ENCODE data around the gene CORO7. TPM values are rescaled to one million over a fixed set of nuclear protein-coding genes. Genes with fewer than 3 reads are reported as not detected.
"Not testable (repeated sequence)": the region's sequence is repeated elsewhere in the genome, so short reads cannot be mapped to it uniquely, and the experiment has no call there.

CORO7 gene
- total RNA-seq, 2 donors from 2014 or later = 28.5 to 29.5 TPM

DNA sequence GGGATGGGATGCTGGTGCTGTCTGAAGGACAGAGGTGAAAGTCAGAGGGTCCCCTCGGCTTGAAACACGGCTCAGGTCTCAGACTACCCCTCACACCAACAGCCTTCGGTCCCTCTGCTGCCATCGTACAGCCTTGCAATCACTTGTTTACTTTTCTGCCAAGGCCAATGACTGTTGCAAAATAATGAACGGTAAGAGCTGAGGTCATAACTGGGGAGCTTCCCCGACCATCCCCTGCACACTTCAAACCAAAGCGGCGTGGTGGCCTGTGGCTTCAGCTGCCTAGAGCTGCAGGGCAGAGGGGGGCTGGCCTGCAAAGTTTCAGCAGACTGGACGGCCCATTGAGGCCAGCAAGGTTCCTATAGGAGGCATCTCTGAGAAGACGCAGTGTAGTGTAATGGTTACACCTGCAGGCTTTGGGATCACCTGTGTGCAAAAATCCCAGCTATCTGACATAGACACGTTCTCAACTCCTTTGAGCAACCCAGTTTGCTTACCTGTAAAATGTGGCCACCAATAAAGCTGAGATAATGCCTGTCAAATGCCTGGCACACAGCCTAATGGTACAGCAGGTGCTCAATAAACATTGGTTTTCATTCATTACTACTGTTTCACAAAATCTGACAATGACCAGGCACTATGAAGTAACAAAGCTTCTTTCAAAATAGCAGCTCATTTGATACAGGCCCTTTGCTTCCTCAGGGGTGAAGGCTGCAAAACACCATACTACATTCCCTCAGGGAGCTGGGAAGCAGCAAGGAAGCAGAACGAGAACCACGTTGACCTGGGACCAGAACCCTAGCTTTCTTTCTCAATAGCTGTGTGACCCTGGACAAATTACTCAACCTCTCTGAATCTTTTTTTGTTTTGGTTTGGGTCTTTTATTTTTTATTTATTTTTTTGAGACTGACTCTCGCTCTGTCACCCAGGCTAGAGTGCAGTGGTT lies 70.3 kb downstream of the CORO7 start:
- no peak for DNase-seq (ENCODE audit: low spot score)
- intact Hi-C loops (cut with DNase I) = no loop called here

DNA sequence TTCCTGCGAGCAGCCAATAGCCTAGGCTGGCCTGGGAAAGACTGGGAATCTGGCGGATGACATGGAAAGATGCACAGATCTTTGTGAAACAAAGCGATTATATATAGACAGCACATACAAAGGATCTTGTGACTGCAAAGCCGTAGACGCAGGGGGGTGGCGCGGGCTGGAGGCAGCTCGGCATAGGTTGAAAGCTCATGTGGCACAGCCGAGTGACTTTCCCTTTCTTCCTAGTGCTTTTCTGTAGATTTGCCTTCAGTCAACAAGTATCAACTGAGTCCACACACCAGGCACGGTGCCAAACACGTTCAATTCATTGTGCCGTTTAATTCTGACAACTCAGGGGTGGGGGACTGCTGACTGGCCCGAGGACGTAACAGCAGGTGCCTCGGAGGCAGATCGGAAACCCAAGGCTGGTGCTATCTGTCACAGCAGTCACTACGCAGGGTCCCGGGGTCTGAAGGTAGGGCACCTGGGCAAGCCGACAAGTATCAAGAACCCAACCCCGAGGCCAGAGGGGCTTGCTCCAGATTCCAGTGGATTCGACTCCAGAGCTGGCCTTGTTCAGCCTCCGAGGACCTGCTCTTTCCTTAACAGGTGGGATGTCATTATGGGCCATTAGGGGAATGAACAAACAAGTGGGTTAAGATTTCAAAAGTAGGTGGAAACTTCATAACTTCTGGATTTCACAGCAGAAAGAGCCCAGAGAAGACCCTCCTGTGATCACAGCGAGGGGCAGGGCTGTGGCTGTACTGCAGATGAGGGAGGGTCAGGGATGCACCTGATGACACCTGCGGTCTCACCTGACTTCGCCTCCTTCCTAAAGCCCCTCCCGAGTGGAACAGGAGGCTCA lies 71.2 kb downstream of the CORO7 start:
- DNase-seq (ENCODE audit: low spot score) = peak; percentile 78
- intact Hi-C loops (cut with DNase I) = no loop called here

DNA sequence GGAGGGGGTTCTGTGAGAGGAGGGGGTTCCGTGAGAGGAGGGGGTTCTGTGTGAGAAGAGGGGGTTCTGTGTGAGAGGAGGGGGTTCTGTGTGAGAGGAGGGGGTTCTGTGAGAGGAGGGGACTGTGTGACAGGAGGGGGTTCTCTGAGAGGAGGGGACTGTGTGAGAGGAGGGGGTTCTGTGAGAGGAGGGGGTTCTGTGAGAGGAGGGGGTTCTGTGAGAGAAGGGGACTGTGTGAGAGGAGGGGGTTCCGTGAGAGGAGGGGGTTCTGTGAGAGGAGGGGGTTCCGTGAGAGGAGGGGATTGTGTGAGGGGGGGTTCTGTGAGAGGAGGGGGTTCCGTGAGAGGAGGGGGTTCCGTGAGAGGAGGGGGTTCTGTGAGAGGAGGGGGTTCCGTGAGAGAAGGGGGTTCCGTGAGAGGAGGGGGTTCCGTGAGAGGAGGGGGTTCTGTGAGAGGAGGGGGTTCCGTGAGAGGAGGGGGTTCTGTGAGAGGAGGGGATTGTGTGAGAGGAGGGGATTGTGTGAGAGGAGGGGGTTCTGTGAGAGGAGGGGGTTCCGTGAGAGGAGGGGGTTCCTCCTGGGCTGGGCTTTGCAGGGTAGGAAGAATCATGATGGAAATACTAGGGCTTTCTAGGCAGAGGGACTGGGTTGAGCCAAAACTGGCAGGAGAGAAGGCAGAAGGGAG lies 72.0 kb downstream of the CORO7 start:
- intact Hi-C loops (cut with DNase I); DNase-seq (ENCODE audit: low spot score): not testable (repeated sequence)

DNA sequence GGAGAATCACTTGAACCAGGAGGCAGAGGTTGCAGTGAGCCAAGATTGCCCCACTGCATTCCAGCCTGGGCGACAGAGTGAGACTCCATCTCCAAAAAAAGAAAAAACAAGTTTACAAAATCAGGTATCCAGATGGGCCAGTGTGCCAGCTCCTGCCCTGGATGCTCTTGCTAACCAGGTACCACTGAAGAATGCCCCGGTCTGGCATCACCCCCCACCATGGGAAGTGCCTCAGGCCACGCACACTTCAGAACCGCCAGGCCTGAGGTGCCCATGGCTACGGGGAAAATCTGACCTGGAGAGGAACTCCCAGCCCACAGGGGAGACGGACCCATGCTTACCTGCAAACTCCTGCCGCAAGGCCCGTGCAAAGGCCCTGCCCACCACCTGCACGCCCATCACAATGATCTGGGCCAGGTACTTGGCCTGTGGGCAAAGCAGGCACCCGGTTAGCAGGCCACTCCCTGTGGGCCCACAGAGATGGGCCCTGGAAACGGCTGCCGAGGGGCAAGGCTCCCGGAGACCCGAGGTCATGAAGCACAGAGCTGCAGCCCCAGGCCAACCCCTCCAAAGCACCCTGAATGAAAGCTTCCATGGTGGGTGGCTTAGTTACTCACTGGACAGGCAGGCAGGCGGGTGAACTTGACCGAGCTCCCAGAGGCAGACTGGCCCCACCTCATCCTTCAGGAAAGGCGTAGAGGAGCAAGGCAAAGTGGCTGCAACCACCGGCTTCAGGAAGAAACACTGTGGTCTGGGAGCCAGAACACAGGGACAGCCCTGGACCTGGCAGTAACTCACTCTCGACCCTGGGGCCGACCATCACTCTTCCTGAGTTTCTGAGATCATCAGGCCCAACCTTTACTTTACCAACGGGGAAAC lies 73.3 kb downstream of the CORO7 start:
- DNase-seq (ENCODE audit: low spot score) = peak; percentile 80
- intact Hi-C loops (cut with DNase I) = no loop called here

DNA sequence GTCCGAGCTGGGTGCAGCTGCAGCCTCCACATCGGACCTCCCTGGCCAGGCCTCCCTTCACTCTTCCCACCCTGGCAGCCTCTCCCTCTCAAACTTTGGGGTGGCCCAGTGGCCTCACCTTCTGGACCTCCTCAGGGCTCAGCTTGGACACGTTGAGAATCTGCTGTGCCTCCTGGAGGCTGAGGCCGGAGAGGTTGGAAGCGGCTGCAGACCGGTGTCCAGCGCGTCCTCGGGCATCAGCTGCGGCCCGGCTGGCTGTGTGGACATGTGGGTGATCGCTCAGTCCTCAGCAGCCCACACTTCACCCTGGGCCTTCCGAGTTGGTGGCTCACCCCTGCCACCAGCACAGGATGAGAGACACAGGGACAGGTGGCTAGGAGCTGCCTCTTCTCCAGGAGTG lies 75.1 kb downstream of the CORO7 start:
- intact Hi-C loops (cut with DNase I) = no loop called here
- DNase-seq (ENCODE audit: low spot score) = no peak

DNA sequence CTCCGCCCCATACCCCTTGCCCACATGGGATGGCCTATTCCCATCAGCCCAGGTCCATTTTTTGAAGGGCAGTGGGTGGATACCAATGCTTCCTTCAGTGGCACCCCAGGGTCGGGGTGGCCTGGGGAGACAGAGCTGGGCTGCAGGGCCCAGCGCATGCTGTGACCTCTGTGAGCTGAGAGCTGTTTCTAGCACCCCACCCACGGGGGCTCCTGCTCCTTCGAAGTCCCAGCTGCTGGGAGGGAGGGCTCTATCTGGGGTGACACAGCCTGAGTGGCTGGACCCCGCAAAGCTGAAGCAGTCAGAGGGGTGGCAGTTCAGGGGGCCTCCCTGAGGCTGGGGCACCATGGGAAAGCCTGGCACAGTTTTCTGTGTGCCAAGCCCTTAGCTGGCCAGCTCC lies 76.0 kb downstream of the CORO7 start:
- intact Hi-C loops (cut with DNase I) = no loop called here
- DNase-seq (ENCODE audit: low spot score) = no peak

DNA sequence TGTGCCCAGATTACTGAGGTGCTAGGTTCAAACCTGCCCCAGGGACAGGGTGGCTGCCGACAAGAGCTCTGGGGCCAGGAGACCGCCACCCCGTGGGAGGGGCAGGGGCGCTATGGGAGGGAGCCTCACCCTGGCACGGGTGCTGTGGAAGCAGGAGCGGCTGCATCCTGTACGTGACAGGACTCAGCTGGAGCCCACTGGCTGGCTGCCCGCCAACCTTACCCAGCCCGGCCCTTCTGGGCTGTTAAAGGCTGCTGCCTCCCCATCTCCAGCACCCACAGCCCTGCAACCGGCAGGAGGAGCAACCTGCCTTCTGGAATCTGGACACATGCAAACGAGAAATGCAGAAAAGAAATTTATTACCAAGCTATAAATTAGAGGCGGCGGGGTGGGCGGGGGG lies 76.5 kb downstream of the CORO7 start:
- intact Hi-C loops (cut with DNase I) = no loop called here
- no peak for DNase-seq (ENCODE audit: low spot score)

DNA sequence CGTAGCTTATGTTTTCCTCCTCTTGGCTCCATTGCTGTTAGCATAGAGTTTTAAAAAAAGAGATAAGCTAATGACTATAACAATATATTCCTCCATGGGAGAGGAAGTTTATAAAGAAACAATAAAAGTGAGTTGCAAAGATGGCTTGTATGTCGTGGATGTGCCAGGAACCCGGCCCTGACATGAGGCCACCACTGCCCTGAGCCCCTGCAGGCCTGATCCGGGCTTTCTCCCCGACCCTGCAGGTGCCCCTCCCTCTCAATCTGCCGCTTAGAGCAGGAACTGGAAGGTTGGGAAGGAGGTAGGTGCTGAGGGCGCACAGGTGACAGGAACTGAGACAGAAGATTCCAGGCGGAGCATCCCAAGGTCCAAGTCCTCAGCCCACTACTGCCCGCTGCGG lies 76.9 kb downstream of the CORO7 start:
- no peak for DNase-seq (ENCODE audit: low spot score)
- intact Hi-C loops (cut with DNase I) = no loop called here

DNA sequence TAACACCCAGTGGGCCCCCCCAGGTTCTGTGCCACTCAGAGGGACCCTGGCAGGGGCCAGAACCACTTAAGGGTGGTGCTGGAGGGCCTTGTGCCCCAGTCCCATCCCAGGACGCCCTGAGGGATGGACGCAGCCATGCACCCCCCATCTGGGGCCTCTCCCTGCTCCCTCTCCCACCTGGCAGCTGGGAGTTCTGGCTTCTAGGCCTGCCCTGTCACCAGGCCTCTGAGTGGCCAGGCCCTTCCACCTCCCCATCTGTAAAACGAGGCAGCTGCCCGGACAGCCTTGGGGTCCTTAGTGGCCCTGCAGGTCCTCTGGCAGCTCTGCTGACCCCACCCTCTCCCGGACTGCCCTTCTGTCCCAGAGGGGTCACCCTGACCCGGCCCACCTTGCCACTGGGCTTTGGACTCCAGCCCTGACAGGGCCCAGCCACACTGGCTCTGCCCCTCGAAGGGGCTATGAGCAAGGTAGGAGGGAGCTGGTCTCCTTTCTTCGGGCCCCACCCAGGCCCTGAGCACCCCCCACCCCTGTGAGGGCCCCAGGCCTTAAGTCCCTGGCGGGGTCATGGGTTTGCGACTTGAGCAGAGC lies 77.6 kb downstream of the CORO7 start:
- intact Hi-C loops (cut with DNase I) = no loop called here
- peak; percentile 69 for DNase-seq (ENCODE audit: low spot score)

DNA sequence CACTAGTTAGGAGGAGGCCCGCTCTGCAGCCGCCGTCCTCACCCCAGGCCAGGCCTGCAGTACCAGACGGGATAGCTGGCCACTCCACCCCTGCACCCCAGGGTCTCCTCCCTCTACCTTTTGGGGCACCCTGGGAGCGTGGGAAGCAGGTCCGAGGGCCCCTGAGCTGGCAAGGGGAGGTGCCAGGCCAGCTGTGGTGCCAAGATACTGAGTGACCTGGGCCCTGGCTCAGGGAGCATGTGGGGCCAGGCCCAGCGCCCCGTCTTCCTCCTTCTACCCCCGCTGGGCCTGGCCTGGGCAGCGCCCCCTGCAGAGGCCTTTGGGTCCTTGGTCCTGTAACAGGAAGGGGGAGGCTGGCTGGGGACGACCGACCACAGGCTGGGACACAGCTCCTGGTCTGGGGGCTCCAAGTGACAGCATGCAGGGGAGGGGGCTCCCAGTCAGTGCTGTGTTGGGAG lies 78.2 kb downstream of the CORO7 start:
- intact Hi-C loops (cut with DNase I) = no loop called here
- DNase-seq (ENCODE audit: low spot score) = peak; percentile 74

DNA sequence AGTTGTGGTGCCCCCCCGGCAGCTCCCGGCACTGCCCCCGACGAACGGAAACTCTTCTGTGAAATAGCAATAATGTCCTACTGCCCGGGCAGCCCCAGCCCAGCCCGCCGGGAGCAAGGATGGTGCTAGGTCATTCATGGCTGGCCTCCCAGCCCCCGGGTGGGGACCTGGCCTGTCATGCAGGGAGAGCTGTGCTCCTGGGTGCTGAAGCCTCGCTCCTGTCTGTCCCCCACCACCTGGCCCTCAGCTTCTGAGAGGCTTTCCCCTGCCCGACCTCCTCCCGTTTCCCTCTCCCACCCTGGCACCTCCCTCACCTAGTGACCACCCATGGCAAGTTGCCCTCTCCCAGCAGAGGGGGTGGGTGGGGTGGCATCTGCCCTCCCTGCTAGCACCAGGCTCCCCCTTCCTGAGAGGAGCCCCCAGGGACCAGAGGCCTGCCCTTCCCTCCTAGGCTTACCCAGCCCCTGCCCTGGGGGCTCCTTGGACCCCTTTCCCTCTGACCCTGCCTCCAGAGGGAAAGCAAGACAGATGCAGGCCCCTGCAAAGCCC lies 78.8 kb downstream of the CORO7 start:
- DNase-seq (ENCODE audit: low spot score) = peak; percentile 69
- intact Hi-C loops (cut with DNase I) = no loop called here

DNA sequence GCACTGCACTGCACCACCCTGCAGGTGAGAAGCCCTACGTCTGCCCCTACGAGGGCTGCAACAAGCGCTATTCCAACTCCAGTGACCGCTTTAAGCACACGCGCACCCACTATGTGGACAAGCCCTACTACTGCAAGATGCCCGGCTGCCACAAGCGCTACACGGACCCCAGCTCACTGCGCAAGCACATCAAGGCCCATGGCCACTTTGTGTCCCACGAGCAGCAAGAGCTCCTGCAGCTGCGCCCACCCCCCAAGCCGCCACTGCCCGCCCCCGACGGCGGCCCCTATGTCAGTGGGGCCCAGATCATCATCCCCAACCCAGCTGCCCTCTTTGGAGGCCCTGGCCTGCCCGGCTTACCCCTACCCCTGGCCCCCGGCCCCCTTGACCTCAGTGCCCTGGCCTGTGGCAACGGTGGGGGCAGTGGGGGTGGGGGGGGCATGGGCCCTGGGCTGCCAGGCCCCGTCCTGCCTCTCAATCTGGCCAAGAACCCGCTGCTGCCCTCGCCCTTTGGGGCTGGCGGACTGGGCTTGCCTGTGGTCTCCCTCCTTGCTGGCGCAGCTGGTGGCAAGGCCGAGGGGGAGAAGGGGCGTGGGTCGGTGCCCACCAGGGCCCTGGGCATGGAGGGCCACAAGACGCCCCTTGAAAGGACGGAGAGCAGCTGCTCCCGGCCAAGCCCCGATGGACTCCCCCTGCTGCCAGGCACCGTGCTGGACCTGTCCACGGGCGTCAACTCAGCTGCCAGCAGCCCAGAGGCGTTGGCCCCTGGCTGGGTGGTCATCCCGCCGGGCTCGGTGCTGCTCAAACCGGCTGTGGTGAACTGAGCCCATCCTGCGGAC lies 79.5 kb downstream of the CORO7 start:
- intact Hi-C loops (cut with DNase I) = no loop called here
- no peak for DNase-seq (ENCODE audit: low spot score)

DNA sequence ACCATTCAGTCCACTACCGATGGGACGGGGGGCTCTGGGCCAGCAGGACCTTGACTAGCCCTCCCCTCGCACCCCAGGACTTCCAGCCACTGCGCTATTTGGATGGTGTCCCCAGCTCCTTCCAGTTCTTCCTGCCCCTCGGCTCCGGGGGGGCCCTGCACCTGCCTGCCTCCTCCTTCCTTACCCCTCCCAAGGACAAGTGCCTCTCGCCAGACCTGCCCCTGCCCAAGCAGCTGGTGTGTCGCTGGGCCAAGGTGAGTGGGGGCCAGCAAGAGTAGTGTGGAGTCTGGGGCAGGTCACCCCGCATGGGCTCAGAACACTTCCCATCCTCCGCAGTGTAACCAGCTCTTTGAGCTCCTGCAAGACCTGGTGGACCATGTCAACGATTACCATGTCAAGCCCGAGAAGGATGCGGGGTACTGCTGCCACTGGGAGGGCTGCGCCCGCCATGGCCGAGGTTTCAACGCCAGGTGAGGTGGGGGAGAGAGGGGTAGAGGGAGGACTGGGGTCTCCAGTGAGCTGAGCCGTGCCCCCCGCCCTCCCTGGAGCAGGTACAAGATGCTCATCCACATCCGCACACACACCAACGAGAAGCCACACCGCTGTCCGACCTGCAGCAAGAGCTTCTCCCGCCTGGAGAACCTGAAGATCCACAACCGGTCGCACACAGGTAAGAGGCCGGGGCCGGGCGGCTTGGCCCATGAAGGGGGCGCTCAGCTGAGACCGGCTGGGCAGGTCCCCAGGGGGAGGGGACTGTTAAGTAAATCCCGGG lies 81.5 kb downstream of the CORO7 start:
- intact Hi-C loops (cut with DNase I) = loop anchor here in 1 of 2 donors (2.0 kb wide), 1 partner anchor 70 kb away; no protein-coding TSS in a partner anchor
- no peak for DNase-seq (ENCODE audit: low spot score)

DNA sequence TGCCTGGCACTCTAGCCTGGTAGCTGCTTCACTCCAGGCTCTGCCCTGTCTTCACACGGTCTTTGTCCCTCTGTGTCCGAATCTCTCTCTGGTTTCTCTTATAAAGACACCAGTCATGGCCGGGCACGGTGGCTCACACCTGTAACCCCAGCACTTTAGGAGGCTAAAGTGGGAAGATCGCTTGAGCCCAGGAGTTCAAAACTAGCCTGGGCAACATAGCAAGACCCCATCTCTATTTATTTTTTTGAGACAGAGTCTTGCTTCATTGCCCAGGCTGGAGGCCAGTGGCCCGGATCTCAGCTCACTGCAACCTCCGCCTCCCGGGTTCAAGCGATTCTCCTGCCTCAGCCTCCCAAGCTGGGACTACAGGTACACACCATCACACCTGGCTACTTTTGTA lies 82.7 kb downstream of the CORO7 start:
- DNase-seq (ENCODE audit: low spot score) = not testable (repeated sequence)
- intact Hi-C loops (cut with DNase I) = loop anchor here in 1 of 2 donors (2.0 kb wide), 1 partner anchor 71 kb away; no protein-coding TSS in a partner anchor

DNA sequence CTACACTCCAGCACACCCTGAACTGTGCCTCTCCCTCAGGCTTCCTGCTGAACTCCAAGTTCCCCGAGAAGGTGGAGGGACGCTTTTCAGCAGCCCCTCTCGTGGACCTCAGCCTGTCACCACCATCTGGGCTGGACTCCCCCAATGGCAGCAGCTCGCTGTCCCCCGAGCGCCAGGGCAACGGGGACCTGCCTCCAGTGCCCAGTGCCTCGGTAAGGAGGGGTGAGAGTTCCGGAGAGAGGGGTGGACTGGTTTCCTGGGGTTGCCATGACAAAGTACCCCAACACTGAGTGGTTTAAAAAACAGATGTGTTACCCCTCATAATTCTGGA lies 83.1 kb downstream of the CORO7 start:
- intact Hi-C loops (cut with DNase I) = no loop called here

DNA sequence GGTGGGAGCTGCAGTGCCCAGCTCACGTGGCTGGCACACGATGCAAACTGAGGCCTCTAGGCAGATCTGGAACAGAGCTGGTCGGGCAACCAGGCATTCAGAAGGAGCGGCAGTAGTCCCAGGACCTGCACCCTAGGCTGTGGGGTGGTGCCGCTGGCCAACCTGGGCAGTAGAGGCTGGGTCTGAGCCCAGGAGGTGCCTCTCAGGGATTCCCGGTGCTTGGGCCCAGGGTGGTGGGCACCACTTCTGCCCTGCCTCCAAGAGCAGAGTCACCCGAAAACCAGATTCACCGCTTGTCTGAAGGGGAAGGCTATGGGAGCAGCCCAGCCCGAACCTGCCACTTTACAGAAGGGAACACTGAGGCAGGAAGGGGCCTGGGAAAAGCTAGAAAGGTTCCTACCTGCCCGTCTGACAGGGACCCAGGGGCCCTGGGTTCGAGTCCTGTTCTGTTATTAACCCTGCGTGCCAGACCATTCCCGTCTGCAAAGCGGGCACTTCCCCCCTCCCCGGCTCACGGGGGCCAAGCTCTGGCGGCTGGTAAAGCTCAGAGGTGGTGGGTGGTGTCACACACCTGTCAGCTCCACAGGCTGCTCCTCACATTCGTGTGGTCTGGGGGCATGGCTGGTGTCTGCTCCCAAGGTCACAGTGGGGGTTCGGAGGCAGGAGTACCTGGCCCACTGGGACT lies 83.6 kb downstream of the CORO7 start:
- intact Hi-C loops (cut with DNase I) = no loop called here
- DNase-seq (ENCODE audit: low spot score) = no peak

More for the DNA sequence above, 83.1 kb downstream of the CORO7 start:
- DNase-seq (ENCODE audit: low spot score) = no peak
